GM12878 (cell line): ENCODE data around the gene S100A3. TPM values are rescaled to one million over a fixed set of nuclear protein-coding genes. Genes with fewer than 3 reads are reported as not detected.

ENCODE experiments used
- ATAC-seq: fragments of 200-7000 bp; cut with Tn5 transposase; 3 replicates; pipeline ENCODE4 v1.9.1; 2020; ENCODE audit warnings: mild to moderate bottlenecking, moderate library complexity
- BruUV-seq: library from RNA; stranded (reverse); fragments of 400-500 nt; replicated peaks from 2 replicates; lab custom pipeline; 2021; lab: Mats Ljungman, UMichigan
- CTCF ChIA-PET: fragments of 300-600 bp; sonication (Branson Sonifier 250); formaldehyde crosslinking; extraction: SDS; loops from one replicate; lab custom pipeline; 2021; ENCODE audit warnings: inconsistent platforms; lab: Yijun Ruan, JAX
- POLR2A ChIA-PET: fragments of 350-600 bp; formaldehyde crosslinking; extraction: SDS; loops from one replicate; lab custom pipeline; 2021; ENCODE audit warnings: inconsistent platforms; lab: Charles Lee
- RAD21 ChIA-PET: fragments of 300-600 bp; sonication (Branson Sonifier 250); formaldehyde crosslinking; loops from one replicate; lab custom pipeline; 2023; ENCODE audit warnings: antibody characterized with exemption; ENCODE audit not compliant: unreplicated experiment; lab: Charles Lee
- SMC1A ChIA-PET: fragments of 300-600 bp; sonication (Branson Sonifier 250); formaldehyde crosslinking; loops from one replicate; lab custom pipeline; 2023; ENCODE audit not compliant: unreplicated experiment, uncharacterized antibody; lab: Charles Lee
- DNase-seq: peaks from one replicate; pipeline ENCODE4 v3.0.0-alpha.2; 2011; ENCODE audit warnings: low read depth, low spot score
- FAIRE-seq: peaks from 3 replicates; lab custom pipeline; 2011; peaks lifted over from hg19 to GRCh38; lab: Jason Lieb, UNC
- H2AFZ ChIP-seq: 2 replicates; pipeline ENCODE4 v1.6.0; 2011; ENCODE audit warnings: low read depth, low read length, control low read depth; ENCODE audit not compliant: control insufficient read depth
- H3K27ac ChIP-seq: 2 replicates; pipeline ENCODE4 v1.5.1; 2011; ENCODE audit warnings: control low read depth; ENCODE audit not compliant: control insufficient read depth, insufficient read depth
- H3K27me3 ChIP-seq, 2 experiments: replicated peaks in 1 of 2; 2 replicates each; pipeline versions ENCODE4 v1.6.0 to v1.6.1; 2011; ENCODE audit warnings: low read length in 1 of 2; ENCODE audit not compliant: control insufficient read depth in 2 of 2, insufficient read depth in 2 of 2
- H3K36me3 ChIP-seq, 2 experiments: 2 replicates each; pipeline ENCODE4 v1.5.1; 2011; ENCODE audit warnings: low read length in 1 of 2; ENCODE audit not compliant: control insufficient read depth in 2 of 2, insufficient read depth in 2 of 2
- H3K4me1 ChIP-seq: 2 replicates; pipeline ENCODE4 v1.6.1; 2011; ENCODE audit warnings: mild to moderate bottlenecking, low read length, moderate library complexity, mixed read lengths; ENCODE audit not compliant: control insufficient read depth, insufficient read depth
- H3K4me2 ChIP-seq: 2 replicates; pipeline ENCODE4 v1.6.0; 2011; ENCODE audit warnings: control low read depth; ENCODE audit not compliant: control insufficient read depth, insufficient read depth
- H3K4me3 ChIP-seq: fragments of 200-600 bp; sonication (generic); 2 replicates; pipeline ENCODE4 v1.5.1; 2016
- H3K79me2 ChIP-seq: 2 replicates; pipeline ENCODE4 v1.6.0; 2011; ENCODE audit warnings: low read length; ENCODE audit not compliant: control insufficient read depth, insufficient read depth
- H3K9ac ChIP-seq: 2 replicates; pipeline ENCODE4 v1.8.0; 2011; ENCODE audit warnings: low read length, control low read depth, mixed read lengths; ENCODE audit not compliant: control insufficient read depth, insufficient read depth
- H3K9me3 ChIP-seq: replicated peaks from 3 replicates; pipeline ENCODE4 v1.5.1; 2011; ENCODE audit warnings: mild to moderate bottlenecking, low read length; ENCODE audit not compliant: control insufficient read depth, insufficient read depth
- H4K20me1 ChIP-seq: 2 replicates; pipeline ENCODE4 v1.6.0; 2011; ENCODE audit not compliant: control insufficient read depth, insufficient read depth
- MEF2A ChIP-seq: IDR thresholded peaks from 2 replicates; pipeline ENCODE4 v1.6.1; 2011; ENCODE audit warnings: low read depth, mild to moderate bottlenecking, low read length, moderate library complexity; ENCODE audit not compliant: insufficient read depth
- POLR2A ChIP-seq: IDR thresholded peaks from 2 replicates; pipeline ENCODE4 v1.6.1; 2011; ENCODE audit warnings: low read depth, mild to moderate bottlenecking, low read length
- POLR2AphosphoS2 ChIP-seq: IDR thresholded peaks from 2 replicates; pipeline ENCODE4 v1.6.1; 2011; ENCODE audit warnings: low read depth, mild to moderate bottlenecking, low read length, improper control_type of control experiment, moderate library complexity
- SP1 ChIP-seq: IDR thresholded peaks from one replicate; pipeline ENCODE4 v1.6.1; 2011; ENCODE audit warnings: low read depth, low read length
- SREBF2 ChIP-seq: IDR thresholded peaks from 2 replicates; pipeline ENCODE4 v1.6.1; 2012; ENCODE audit warnings: mild to moderate bottlenecking, low read length
- YY1 ChIP-seq: IDR thresholded peaks from 2 replicates; pipeline ENCODE4 v1.6.1; 2011; ENCODE audit warnings: low read depth, mild to moderate bottlenecking, low read length
- ZSCAN29 ChIP-seq: fragments of 450-650 bp; IDR thresholded peaks from 2 replicates; pipeline ENCODE4 v1.6.1; 2017; ENCODE audit warnings: mild to moderate bottlenecking, moderate library complexity
- WGBS: methylation state at CpG from one replicate; pipeline ENCODE4 v1.1.6; 2016; ENCODE audit warnings: low lambda C conversion rate; ENCODE audit not compliant: insufficient replicate concordance, insufficient coverage; ENCODE audit errors: missing lambda C conversion rate; 5-methylcytosine and 5-hydroxymethylcytosine counted together
- in situ Hi-C: fragments of 300-500 bp; cut with MboI; formaldehyde crosslinking; loops from 9 replicates; pipeline ENCODE4 v1.14.3; 2018; ENCODE audit warnings: mixed read lengths
- intact Hi-C: fragments of 100-400 bp; cut with micrococcal nuclease; formaldehyde crosslinking; loops from one replicate; pipeline ENCODE4 v1.14.2; 2022; ENCODE audit not compliant: unreplicated experiment
- polyA plus RNA-seq, 11 experiments: library from polyadenylated mRNA; depleted of rRNA in 4 of 11; unstranded in 6 of 11; stranded (reverse) in 5 of 11; fragments of >200 nt; fragmentation: Nextera tagmentation in 4 of 11; fragmentation: Illumina TruSeq in 1 of 11; extraction: Ambion mirVana in 4 of 11; extraction: Trizol in 1 of 11; gene quantifications; 1 replicate in 1 of 11; 2 replicates in 10 of 11; pipeline versions ENCODE4 v1.2.1 to v1.2.3, GENCODE V29; 2011 to 2016; ENCODE audit warnings: inconsistent platforms in 2 of 11, missing spikeins in 2 of 11, low read depth in 1 of 11
- total RNA-seq, 4 experiments: library from RNA; depleted of rRNA in 3 of 4; stranded (reverse); fragments of >200 nt in 3 of 4; fragmentation: Illumina TruSeq in 1 of 4; extraction: Trizol in 1 of 4; gene quantifications; 2 replicates each; pipeline versions ENCODE4 v1.2.1 to v1.2.3, GENCODE V29; 2013 to 2021
- TF ChIP-seq, protein P1 (sequence below): fragments of 450-650 bp; IDR thresholded peaks from 2 replicates; pipeline ENCODE4 v1.6.1; 2017; ENCODE audit warnings: low read depth, mild to moderate bottlenecking, moderate library complexity
- TF ChIP-seq, protein P2 (sequence below): IDR thresholded peaks from 2 replicates; pipeline ENCODE4 v1.6.1; 2012; ENCODE audit warnings: low read depth, low read length, improper control_type of control experiment
- TF ChIP-seq, protein P3 (sequence below): fragments of 150-350 bp; IDR thresholded peaks from 2 replicates; pipeline ENCODE4 v1.6.1; 2016; ENCODE audit warnings: low read depth, low read length
- TF ChIP-seq, protein P4 (sequence below): IDR thresholded peaks from 2 replicates; pipeline ENCODE4 v1.6.1; 2012; ENCODE audit warnings: low read depth, low read length, improper control_type of control experiment

S100A3 gene
- total and polyA plus RNA-seq, 10 of the 15 experiments (the other 5 are each of a cell fraction or from before 2014, with no cell fraction given) = 0.32 to 0.45 TPM; not detected in 8

DNA sequence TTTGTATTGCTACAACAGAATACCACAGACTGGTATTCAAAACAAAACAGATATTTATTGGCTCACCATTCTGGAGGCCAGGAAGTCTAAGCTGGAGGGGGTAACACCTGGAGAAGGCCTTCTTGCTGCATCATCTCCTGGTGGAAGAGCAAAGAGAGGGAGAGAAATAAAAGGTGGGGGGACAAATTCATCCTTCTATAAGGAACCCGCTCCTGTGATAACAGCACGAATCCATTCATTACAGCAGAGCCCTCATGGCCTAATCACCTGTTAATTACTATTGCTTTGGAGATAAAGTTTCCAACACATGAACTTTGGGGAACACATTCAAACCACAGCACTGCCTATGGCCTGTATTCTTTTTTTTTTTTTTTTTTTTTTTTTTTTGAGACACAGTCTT is 11.2 kb upstream of the S100A3 start:
- RAD21 ChIA-PET = interaction anchor here (2.0 kb wide), 1 partner anchor 50 kb away, joined by 6 read pairs; no protein-coding TSS in a partner anchor
- POLR2A ChIA-PET = interaction anchor here (1.1 kb wide), 1 partner anchor 15 kb away, joined by 3 read pairs; the partner anchor contains the start of gene S100A4
- TF ChIP-seq SP1 (no peak), YY1 (no peak), POLR2AphosphoS2 (no peak), POLR2A (no peak), ZSCAN29 (no peak), MEF2A (no peak), SREBF2 (no peak)
- TF ChIP-seq, protein P1, sequence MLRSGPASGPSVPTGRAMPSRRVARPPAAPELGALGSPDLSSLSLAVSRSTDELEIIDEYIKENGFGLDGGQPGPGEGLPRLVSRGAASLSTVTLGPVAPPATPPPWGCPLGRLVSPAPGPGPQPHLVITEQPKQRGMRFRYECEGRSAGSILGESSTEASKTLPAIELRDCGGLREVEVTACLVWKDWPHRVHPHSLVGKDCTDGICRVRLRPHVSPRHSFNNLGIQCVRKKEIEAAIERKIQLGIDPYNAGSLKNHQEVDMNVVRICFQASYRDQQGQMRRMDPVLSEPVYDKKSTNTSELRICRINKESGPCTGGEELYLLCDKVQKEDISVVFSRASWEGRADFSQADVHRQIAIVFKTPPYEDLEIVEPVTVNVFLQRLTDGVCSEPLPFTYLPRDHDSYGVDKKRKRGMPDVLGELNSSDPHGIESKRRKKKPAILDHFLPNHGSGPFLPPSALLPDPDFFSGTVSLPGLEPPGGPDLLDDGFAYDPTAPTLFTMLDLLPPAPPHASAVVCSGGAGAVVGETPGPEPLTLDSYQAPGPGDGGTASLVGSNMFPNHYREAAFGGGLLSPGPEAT = no peak
- TF ChIP-seq, protein P2, sequence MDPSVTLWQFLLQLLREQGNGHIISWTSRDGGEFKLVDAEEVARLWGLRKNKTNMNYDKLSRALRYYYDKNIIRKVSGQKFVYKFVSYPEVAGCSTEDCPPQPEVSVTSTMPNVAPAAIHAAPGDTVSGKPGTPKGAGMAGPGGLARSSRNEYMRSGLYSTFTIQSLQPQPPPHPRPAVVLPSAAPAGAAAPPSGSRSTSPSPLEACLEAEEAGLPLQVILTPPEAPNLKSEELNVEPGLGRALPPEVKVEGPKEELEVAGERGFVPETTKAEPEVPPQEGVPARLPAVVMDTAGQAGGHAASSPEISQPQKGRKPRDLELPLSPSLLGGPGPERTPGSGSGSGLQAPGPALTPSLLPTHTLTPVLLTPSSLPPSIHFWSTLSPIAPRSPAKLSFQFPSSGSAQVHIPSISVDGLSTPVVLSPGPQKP = no peak
- TF ChIP-seq, protein P3, sequence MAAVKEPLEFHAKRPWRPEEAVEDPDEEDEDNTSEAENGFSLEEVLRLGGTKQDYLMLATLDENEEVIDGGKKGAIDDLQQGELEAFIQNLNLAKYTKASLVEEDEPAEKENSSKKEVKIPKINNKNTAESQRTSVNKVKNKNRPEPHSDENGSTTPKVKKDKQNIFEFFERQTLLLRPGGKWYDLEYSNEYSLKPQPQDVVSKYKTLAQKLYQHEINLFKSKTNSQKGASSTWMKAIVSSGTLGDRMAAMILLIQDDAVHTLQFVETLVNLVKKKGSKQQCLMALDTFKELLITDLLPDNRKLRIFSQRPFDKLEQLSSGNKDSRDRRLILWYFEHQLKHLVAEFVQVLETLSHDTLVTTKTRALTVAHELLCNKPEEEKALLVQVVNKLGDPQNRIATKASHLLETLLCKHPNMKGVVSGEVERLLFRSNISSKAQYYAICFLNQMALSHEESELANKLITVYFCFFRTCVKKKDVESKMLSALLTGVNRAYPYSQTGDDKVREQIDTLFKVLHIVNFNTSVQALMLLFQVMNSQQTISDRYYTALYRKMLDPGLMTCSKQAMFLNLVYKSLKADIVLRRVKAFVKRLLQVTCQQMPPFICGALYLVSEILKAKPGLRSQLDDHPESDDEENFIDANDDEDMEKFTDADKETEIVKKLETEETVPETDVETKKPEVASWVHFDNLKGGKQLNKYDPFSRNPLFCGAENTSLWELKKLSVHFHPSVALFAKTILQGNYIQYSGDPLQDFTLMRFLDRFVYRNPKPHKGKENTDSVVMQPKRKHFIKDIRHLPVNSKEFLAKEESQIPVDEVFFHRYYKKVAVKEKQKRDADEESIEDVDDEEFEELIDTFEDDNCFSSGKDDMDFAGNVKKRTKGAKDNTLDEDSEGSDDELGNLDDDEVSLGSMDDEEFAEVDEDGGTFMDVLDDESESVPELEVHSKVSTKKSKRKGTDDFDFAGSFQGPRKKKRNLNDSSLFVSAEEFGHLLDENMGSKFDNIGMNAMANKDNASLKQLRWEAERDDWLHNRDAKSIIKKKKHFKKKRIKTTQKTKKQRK = no peak
- TF ChIP-seq, protein P4, sequence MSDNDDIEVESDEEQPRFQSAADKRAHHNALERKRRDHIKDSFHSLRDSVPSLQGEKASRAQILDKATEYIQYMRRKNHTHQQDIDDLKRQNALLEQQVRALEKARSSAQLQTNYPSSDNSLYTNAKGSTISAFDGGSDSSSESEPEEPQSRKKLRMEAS = no peak

More for the DNA sequence above, 11.2 kb upstream of the S100A3 start:
- intact Hi-C loops (no loop called here), in situ Hi-C loops (loop anchor here (5.0 kb wide), 1 partner anchor 53 kb away; no protein-coding TSS in a partner anchor)
- ChIA-PET SMC1A (interaction anchor here (1.1 to 2.1 kb wide), 3 partner anchors 10 to 49 kb away, joined by 3 to 4 read pairs (median 3); no protein-coding TSS in a partner anchor), CTCF (interaction anchor here (1.0 to 8.3 kb wide), 5 partner anchors 8 to 49 kb away, joined by 3 to 113 read pairs (median 13); partner anchors contain the start of gene S100A6)
- Histone ChIP-seq H3K4me2 (no peak overlapping the region), H3K79me2 (no peaks in the 10 kb centered on the region), H2AFZ (no peak overlapping the region), H3K4me1 (no peaks in the 10 kb centered on the region), H3K36me3 (no peaks in the 10 kb centered on the region), H4K20me1 (no peaks in the 10 kb centered on the region), H3K9ac (no peak overlapping the region), H3K27ac (no peak overlapping the region), H3K9me3 (no peaks in the 10 kb centered on the region), H3K4me3 (no peak overlapping the region), H3K27me3 (no peaks in the 10 kb centered on the region)
- BruUV-seq = no TSS peak
- DNase-seq (no peak), FAIRE-seq (no peak), ATAC-seq (no peak)
- WGBS = 73% methylated on average over 2 of the region's 2 CpGs
